SK-N-SH treated with all-trans-retinoic acid at 6 μM for 48 hours (cell line): ENCODE results near the gene BTK.

Experiments
- ATAC-seq: fragments of 200-7000 bp; cut with Tn5 transposase; 3 replicates; pipeline ENCODE4 v1.9.1; 2020; ENCODE audit warnings: mild to moderate bottlenecking, moderate library complexity
- BACH2 ChIP-seq: fragments of 250-450 bp; sonication (Bioruptor Pico); IDR thresholded peaks from 2 replicates; pipeline ENCODE4 v1.9.0; 2021; ENCODE audit warnings: mild to moderate bottlenecking, borderline replicate concordance
- CREB5 ChIP-seq: fragments of 250-450 bp; sonication (Bioruptor Pico); IDR thresholded peaks from 2 replicates; pipeline ENCODE4 v1.5.1; 2020; ENCODE audit warnings: low read depth, mild to moderate bottlenecking, moderate library complexity
- CSDC2 ChIP-seq: fragments of 250-450 bp; sonication (Bioruptor Pico); IDR thresholded peaks from 2 replicates; pipeline ENCODE4 v1.5.0; 2020; ENCODE audit warnings: mild to moderate bottlenecking, moderate library complexity
- ESRRG ChIP-seq: fragments of 250-450 bp; sonication (Bioruptor Pico); IDR thresholded peaks from 2 replicates; pipeline ENCODE4 v1.6.1; 2021; ENCODE audit warnings: mild to moderate bottlenecking
- GLIS3 ChIP-seq: fragments of 250-450 bp; sonication (Bioruptor Pico); IDR thresholded peaks from 2 replicates; pipeline ENCODE4 v1.5.0; 2020; ENCODE audit warnings: mild to moderate bottlenecking, moderate library complexity
- ISL1 ChIP-seq: fragments of 250-450 bp; sonication (Bioruptor Pico); IDR thresholded peaks from 2 replicates; pipeline ENCODE4 v2.1.2; 2022; ENCODE audit warnings: mild to moderate bottlenecking, moderate library complexity
- OSR1 ChIP-seq: fragments of 250-450 bp; sonication (Bioruptor Pico); IDR thresholded peaks from 2 replicates; pipeline ENCODE4 v1.8.0; 2022; ENCODE audit warnings: moderate library complexity, mild to moderate bottlenecking, inconsistent platforms
- POU6F1 ChIP-seq: fragments of 250-450 bp; sonication (Bioruptor Pico); IDR thresholded peaks from 2 replicates; pipeline ENCODE4 v1.8.0; 2021; ENCODE audit warnings: low read depth, mild to moderate bottlenecking, moderate library complexity, borderline replicate concordance
- PPARA ChIP-seq: fragments of 250-450 bp; sonication (Bioruptor Pico); IDR thresholded peaks from 2 replicates; pipeline ENCODE4 v1.5.0; 2020; ENCODE audit warnings: mild to moderate bottlenecking, borderline replicate concordance
- RARB ChIP-seq: fragments of 250-450 bp; sonication (Bioruptor Pico); IDR thresholded peaks from 2 replicates; pipeline ENCODE4 v1.8.0; 2021; ENCODE audit warnings: mild to moderate bottlenecking, moderate library complexity
- SNAI2 ChIP-seq: fragments of 250-450 bp; sonication (Bioruptor Pico); IDR thresholded peaks from 2 replicates; pipeline ENCODE4 v1.5.0; 2020; ENCODE audit warnings: mild to moderate bottlenecking, moderate library complexity
- TCF4 ChIP-seq: fragments of 250-450 bp; sonication (Bioruptor Pico); IDR thresholded peaks from 2 replicates; pipeline ENCODE4 v1.8.0; 2021; ENCODE audit warnings: mild to moderate bottlenecking, moderate library complexity, borderline replicate concordance
- TOX ChIP-seq: fragments of 250-450 bp; sonication (Bioruptor Pico); IDR thresholded peaks from 2 replicates; pipeline ENCODE4 v1.8.0; 2021; ENCODE audit warnings: mild to moderate bottlenecking, moderate library complexity, borderline replicate concordance
- ZC3H10 ChIP-seq: fragments of 250-450 bp; sonication (Bioruptor Pico); IDR thresholded peaks from 2 replicates; pipeline ENCODE4 v1.5.1; 2021; ENCODE audit warnings: mild to moderate bottlenecking, moderate library complexity
- ZFP3 ChIP-seq: fragments of 250-450 bp; sonication (Bioruptor Pico); IDR thresholded peaks from 2 replicates; pipeline ENCODE4 v1.5.0; 2020; ENCODE audit warnings: mild to moderate bottlenecking, moderate library complexity
- ZNF565 ChIP-seq: fragments of 450-650 bp; formaldehyde crosslinking; conservative IDR thresholded peaks from 2 replicates; pipeline ENCODE4 v1.5.0; 2020; ENCODE audit warnings: low read depth, mild to moderate bottlenecking, moderate library complexity
- ZNF70 ChIP-seq: fragments of 450-650 bp; formaldehyde crosslinking; IDR thresholded peaks from 2 replicates; pipeline ENCODE4 v1.5.0; 2020; ENCODE audit warnings: mild to moderate bottlenecking, moderate library complexity
- ZNF8 ChIP-seq: fragments of 450-650 bp; formaldehyde crosslinking; IDR thresholded peaks from 2 replicates; pipeline ENCODE4 v1.5.0; 2020; ENCODE audit warnings: mild to moderate bottlenecking, moderate library complexity
- TF ChIP-seq, protein P1 (sequence below): fragments of 250-450 bp; sonication (Bioruptor Pico); IDR thresholded peaks from 2 replicates; pipeline ENCODE4 v1.8.0; 2020; ENCODE audit warnings: mild to moderate bottlenecking, moderate library complexity, borderline replicate concordance
- TF ChIP-seq, protein P2 (sequence below): fragments of 250-450 bp; sonication (Bioruptor Pico); IDR thresholded peaks from 2 replicates; pipeline ENCODE4 v1.5.0; 2020; ENCODE audit warnings: mild to moderate bottlenecking, moderate library complexity

Gene BTK

GRCh38 chrX:101410461-101410860 lies 24.5 kb upstream of the BTK start (continued):
- no peak for TF ChIP-seq PPARA
- TF ChIP-seq, all 23 proteins: peak for 0

DNA sequence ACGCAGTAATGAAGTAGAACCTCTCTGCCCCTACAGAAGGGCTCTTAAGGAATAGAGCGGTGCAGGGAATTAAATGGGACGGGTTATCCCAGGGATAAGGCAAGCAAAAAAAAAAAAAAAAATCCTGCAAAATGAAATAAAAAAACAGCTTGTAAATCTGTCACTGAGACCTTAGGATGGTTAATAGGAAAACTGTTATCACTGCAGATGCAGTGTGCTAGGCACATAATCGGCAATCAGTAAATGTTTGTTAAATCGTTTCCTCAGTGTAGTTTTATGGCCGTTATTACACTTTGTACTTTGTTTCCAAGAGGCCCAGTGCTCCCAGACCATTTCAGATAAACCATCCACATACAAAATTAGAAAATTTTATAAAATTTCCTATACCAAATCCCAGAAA lies 23.1 kb upstream of the BTK start:
- ATAC-seq: no peak
- no peak for TF ChIP-seq CSDC2
- TF ChIP-seq POU6F1 (CRISPR knock-in tag): no peak
- no peak for TF ChIP-seq CREB5
- TF ChIP-seq ISL1 (CRISPR knock-in tag): no peak
- TF ChIP-seq RARB: no peak
- TF ChIP-seq ZNF8 (CRISPR knock-in tag): no peak
- no peak for TF ChIP-seq ZFP3
- TF ChIP-seq, protein P1, sequence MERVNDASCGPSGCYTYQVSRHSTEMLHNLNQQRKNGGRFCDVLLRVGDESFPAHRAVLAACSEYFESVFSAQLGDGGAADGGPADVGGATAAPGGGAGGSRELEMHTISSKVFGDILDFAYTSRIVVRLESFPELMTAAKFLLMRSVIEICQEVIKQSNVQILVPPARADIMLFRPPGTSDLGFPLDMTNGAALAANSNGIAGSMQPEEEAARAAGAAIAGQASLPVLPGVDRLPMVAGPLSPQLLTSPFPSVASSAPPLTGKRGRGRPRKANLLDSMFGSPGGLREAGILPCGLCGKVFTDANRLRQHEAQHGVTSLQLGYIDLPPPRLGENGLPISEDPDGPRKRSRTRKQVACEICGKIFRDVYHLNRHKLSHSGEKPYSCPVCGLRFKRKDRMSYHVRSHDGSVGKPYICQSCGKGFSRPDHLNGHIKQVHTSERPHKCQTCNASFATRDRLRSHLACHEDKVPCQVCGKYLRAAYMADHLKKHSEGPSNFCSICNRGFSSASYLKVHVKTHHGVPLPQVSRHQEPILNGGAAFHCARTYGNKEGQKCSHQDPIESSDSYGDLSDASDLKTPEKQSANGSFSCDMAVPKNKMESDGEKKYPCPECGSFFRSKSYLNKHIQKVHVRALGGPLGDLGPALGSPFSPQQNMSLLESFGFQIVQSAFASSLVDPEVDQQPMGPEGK (CRISPR knock-in tag): no peak
- TF ChIP-seq, protein P2, sequence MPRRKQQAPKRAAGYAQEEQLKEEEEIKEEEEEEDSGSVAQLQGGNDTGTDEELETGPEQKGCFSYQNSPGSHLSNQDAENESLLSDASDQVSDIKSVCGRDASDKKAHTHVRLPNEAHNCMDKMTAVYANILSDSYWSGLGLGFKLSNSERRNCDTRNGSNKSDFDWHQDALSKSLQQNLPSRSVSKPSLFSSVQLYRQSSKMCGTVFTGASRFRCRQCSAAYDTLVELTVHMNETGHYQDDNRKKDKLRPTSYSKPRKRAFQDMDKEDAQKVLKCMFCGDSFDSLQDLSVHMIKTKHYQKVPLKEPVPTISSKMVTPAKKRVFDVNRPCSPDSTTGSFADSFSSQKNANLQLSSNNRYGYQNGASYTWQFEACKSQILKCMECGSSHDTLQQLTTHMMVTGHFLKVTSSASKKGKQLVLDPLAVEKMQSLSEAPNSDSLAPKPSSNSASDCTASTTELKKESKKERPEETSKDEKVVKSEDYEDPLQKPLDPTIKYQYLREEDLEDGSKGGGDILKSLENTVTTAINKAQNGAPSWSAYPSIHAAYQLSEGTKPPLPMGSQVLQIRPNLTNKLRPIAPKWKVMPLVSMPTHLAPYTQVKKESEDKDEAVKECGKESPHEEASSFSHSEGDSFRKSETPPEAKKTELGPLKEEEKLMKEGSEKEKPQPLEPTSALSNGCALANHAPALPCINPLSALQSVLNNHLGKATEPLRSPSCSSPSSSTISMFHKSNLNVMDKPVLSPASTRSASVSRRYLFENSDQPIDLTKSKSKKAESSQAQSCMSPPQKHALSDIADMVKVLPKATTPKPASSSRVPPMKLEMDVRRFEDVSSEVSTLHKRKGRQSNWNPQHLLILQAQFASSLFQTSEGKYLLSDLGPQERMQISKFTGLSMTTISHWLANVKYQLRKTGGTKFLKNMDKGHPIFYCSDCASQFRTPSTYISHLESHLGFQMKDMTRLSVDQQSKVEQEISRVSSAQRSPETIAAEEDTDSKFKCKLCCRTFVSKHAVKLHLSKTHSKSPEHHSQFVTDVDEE (CRISPR knock-in tag): no peak
- no peak for TF ChIP-seq PPARA
- TF ChIP-seq GLIS3 (CRISPR knock-in tag): no peak
- no peak for TF ChIP-seq TOX
- TF ChIP-seq ZNF565 (CRISPR knock-in tag): no peak
- no peak for TF ChIP-seq OSR1
- no peak for TF ChIP-seq TCF4 (CRISPR knock-in tag)
- TF ChIP-seq ESRRG (CRISPR knock-in tag): no peak
- TF ChIP-seq BACH2 (CRISPR knock-in tag): no peak
- TF ChIP-seq ZC3H10 (CRISPR knock-in tag): no peak
- TF ChIP-seq SNAI2: no peak
- TF ChIP-seq, all 23 proteins: peak for 0

GRCh38 chrX:101408532-101408841 lies 22.5 kb upstream of the BTK start:
- TF ChIP-seq, protein P2 (CRISPR knock-in tag): no peak
- no peak for TF ChIP-seq SNAI2
- no peak for TF ChIP-seq BACH2 (CRISPR knock-in tag)
- no peak for TF ChIP-seq ZC3H10 (CRISPR knock-in tag)
- no peak for TF ChIP-seq ISL1 (CRISPR knock-in tag)
- no peak for TF ChIP-seq ZNF70 (CRISPR knock-in tag)
- TF ChIP-seq ZFP3: no peak
- TF ChIP-seq CSDC2: no peak
- ATAC-seq: peak; percentile 23
